GM21528 (cell line): Measurements from ENCODE around the gene MEX3D.
"Not testable (repeated sequence)": the region's sequence is repeated elsewhere in the genome, so short reads cannot be mapped to it uniquely, and the experiment has no call there.

ENCODE experiments used
- ATAC-seq: cut with Tn5 transposase; IDR thresholded peaks from one replicate; pipeline ENCODE4 v1.9.1; 2021; ENCODE audit warnings: mild to moderate bottlenecking, moderate library complexity; ENCODE audit not compliant: unreplicated experiment, low FRiP score

MEX3D gene

GRCh38 chr19:1540365-1540925 lies 27.7 kb downstream of the MEX3D start:
- ATAC-seq: no peak

GRCh38 chr19:1539749-1540148 lies 28.4 kb downstream of the MEX3D start:
- ATAC-seq: not testable (repeated sequence)

GRCh38 chr19:1538978-1539377 lies 29.1 kb downstream of the MEX3D start:
- no peak for ATAC-seq

- not testable (repeated sequence) for ATAC-seq
Measured at GRCh38 chr19:1535699-1536098, 32.4 kb downstream of the MEX3D start.

GRCh38 chr19:1534972-1535371 lies 33.2 kb downstream of the MEX3D start:
- ATAC-seq: no peak

GRCh38 chr19:1533510-1534150 lies 34.5 kb downstream of the MEX3D start:
- ATAC-seq: no peak

- no peak for ATAC-seq
Measured at GRCh38 chr19:1532003-1532402, 36.1 kb downstream of the MEX3D start.

- no peak for ATAC-seq
Measured at GRCh38 chr19:1531587-1531986, 36.5 kb downstream of the MEX3D start.

GRCh38 chr19:1530856-1531255 lies 37.3 kb downstream of the MEX3D start:
- ATAC-seq: not testable (repeated sequence)

GRCh38 chr19:1529430-1529816 lies 38.7 kb downstream of the MEX3D start:
- ATAC-seq: no peak

- ATAC-seq: no peak
Measured at GRCh38 chr19:1528596-1529429, 39.3 kb downstream of the MEX3D start.

- ATAC-seq: no peak
Measured at GRCh38 chr19:1527650-1528309, 40.3 kb downstream of the MEX3D start.

- no peak for ATAC-seq
Measured at GRCh38 chr19:1526979-1527649, 41.0 kb downstream of the MEX3D start.

GRCh38 chr19:1526066-1526778 lies 41.9 kb downstream of the MEX3D start:
- no peak for ATAC-seq

- no peak for ATAC-seq
Measured at GRCh38 chr19:1525343-1525742, 42.8 kb downstream of the MEX3D start.

GRCh38 chr19:1524972-1525325 lies 43.2 kb downstream of the MEX3D start:
- ATAC-seq: no peak

- no peak for ATAC-seq
Measured at GRCh38 chr19:1524287-1524971, 43.7 kb downstream of the MEX3D start.

GRCh38 chr19:1523412-1524286 lies 44.5 kb downstream of the MEX3D start, which contains the start of gene PLK5:
Gene PLK5 (plus strand): TSS chr19:1524077. CDS start chr19:1526997, 2,920 bp downstream.
- ATAC-seq: no peak
